ENCODE results near the gene RITA1.

Gene RITA1

DNA sequence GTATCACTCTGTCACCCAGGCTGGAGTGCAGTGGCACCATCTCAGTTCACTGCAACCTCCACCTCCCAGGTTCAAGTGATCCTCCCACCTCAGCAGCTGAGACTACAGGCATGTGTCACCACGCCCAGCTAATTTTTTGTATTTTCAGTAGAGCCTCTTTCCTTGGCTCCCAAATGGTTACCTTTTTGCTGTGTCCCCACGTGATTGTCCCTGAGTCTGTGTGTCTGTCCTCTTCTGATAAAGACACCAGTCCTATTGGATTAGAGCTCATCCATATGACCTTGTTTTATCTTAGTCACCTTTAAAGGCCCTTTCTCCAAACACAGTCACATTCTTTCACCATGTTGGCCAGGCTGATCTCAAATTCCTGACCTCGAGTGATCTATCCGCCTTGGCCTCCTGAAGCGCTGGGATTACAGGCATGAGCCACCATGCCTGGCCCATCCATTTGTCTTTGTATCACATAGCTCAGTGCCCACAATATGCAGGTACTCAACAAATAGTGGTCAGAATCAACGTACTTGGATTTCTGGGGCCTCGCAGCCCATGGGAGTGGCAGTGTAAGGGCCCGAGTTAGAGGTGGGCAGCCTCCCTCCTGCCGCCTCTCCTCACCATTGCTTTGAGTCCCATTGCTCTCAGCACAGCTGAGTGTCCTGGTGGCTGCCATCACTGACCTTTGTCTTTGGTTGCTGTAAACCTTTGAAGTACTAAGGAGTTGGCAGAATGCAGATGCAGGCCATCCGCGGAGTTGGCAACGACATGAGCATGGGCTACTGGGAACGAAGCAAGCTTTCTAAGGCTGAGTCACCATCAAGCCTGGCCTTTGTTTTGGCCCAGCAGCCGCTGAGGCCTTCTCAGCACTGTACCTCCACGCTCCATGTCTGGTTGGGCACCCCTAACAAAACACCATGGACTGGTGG is 45.1 kb downstream of the RITA1 start:
- DNase-seq (ENCODE audit: low spot score), result no peak

DNA sequence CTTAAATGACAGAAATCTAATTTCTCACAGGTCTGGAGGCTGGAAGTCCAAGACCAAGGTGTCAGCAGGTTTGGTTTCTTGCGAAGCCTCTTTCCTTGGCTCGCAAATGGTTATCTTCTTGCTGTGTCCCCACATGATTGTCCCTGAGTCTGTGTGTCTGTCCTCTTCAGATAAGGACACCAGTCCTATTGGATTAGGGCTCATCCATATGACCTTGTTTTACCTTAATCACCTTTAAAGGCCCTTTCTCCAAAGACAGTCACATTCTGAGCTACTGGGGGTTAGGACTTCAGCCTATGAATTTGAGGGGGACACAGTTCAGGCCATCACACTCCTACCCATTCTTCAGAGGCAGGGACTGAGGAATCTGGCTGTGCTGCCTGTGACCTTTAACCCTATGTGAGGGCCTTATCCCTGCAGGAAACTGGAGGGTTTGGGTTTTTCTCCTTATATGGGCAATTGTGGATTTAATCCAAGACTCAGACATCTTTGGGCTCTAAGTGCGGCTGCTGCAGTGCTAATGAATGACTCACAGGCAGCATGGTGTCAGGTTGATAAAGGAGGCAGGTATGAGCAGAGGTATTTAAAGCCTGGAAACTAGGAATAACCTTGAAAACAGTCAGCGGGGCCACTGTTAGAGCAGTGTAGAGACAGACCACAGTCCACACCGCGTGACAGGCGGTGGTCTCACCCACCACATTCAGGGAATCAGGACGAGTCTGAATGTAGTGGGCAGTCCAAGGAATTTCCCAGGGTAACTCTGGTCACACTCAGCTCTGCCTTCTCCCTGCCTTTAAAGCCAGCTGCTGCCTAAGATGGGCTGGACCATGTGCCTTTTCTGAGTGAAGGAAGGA is 45.9 kb downstream of the RITA1 start:
- no peak for DNase-seq (ENCODE audit: low spot score)

DNA sequence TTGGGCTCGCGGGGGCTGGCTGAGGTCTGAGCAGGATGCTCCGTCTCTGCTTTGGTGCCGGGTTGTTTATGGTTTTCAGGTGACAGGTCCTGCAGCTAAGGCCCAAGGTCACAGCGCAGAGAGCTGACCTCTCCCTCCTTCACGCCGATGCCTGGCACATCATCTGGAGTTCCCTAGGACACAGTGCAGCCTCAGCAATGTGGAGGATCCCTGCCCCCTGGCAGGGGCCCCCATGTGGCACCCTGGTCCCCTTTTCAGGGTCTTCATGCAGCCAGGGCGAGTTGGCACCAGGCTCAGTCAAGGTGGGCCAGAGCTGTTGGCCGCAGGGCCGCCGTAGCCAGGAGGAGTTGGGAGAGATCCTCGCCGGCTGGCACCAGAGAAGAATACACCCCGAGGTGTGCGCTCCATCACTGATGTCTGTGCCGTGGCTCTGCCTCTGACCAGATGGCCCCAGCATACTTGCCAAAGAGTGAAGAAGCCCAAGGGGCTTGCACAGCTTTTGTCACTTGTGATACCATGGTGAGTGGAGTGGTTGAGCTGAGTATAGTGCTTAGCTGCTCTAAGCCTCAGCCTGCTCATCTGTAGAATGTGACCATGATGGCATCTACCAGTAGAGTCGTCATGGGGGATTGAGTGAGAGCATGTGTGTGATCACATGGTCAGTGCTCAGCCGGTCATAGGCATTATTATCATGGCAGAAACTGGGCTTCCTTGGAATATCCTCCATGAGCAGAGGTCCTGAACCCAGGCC is 46.7 kb downstream of the RITA1 start:
- no peak for DNase-seq (ENCODE audit: low spot score)

DNA sequence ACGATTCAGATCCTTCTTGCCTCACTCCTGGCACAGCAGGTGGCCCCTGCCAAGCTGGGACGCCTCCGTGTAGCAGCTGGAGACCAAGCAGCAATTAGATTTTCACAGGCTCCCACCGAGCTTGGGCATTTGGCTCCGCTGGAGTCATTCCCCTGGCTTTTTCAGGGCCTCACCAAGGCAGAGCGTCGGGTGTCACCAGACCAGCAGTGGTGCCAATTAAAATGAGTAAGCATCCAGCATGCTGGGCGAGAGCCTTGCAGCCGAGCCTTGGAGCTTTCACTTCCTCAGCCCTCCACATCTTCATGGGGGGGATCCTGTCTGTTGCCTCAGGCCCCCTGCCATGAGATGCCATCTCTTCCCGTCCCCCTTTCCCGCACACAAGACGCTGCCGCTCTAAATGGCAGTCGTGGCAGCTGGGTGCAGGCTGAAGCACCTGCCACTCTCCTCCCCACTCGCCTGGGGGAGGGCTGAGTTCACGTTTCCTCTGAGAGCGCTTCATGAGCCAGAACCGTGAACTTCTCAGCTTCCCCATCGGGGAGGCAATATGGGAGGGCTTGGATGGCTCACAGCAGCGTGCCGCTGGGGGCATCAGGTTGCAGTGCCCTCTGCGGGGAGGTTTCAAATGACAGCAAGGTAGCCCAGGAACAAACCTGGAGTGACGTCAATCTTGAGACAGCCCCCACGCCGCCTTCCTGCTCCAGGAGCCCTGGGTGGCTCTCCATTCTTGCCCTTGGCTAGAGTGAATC is 47.5 kb downstream of the RITA1 start:
- DNase-seq (ENCODE audit: low spot score), result no peak

DNA sequence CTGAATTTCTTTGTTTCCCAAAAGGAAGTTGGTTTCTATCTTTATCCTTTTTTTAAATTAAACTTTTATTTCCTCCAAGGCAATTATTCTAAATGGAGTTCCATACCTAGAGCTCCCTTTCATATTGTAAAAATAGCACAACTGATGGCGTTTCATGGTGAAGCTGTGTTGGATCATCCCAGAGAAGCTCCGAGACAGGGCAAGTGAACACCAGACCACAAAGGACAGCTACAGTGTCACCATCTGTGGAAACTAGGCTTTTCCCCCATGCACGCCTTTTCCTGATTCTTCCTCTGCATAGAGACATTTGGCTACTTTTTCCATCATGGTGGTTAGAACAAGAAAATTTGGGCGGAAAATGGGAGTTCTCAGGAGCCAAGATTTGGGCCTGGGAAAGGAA is 48.4 kb downstream of the RITA1 start:
- no peak for DNase-seq (ENCODE audit: low spot score)

DNA sequence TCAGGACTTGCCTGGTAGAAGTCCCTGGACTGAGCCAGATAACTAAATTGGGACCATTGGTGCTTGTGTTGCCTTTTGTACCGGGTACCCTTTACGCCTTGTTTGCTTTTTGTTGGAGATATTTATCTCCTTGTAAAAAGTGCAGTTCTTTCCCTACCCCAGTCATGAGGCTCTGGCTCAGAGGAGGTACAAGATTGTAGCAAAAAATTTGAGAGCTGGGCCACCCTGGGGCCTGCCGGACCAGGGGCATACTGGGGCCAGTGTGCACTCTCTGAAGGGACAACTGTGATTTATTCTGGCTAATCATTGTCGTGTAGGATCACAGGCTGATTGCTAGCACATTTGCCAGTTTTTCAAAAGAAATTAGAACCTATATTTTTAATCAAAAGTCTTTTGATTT is 49.0 kb downstream of the RITA1 start:
- no peak for DNase-seq (ENCODE audit: low spot score)

DNA sequence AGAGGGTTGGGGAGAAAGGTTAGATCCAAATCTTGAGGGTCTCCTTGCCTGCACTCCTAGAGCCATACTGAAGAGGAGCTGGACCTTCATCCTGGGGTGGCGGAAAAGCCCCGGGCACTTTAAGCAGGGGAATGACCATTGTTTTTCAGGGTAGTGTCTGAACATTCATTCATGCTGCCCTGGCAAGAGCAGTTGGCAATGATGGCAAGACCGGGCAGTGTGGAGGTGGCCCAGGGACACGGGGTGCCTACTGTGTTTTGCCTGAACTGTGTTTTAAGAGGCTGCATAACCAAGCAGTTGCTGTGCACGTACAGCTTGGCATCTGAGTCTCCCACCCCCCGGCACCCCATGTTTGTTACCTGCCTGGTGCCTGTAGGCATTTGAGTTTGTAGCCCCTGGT is 50.5 kb downstream of the RITA1 start:
- DNase-seq (ENCODE audit: low spot score), result no peak

DNA sequence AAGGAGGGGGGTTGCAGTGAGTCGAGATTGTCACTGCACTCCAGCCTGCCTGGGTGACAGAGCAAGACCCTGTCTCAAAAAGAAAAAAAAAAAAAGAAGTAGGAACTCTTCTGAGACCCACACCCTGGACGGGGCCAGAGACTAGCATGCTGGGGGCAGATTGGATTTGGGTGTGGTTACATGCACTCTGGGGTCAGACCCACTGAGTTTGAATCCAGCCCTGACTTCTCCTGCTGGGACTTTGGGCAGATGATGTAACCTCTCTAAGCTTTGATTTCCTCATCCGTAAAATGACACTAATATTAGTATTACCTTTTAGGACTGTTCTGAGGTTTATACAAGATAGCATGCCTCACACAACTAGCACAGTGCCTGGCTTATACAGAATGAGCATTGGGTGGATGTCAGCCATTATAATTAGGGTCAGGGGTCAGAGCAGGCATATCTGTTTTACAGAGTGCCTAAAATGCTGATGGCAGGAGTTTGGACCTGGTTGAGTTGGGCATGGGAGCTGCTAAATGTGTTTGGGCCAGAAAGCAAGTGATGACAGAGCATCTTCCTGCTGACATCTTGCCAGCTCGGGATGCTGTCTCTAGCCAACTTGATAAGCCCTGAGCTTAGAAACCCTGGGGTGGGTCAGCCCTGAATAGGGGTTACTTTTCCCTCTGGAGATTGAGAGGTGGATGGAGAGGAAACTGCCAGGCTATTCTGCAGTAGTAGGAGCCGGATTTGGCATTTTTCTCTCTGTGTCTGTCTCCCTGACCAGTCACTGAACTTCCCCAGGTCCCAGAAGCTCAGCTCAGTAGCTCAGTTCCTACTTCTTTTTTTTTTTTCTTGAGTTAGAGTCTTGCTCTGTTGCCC is 51.2 kb downstream of the RITA1 start:
- DNase-seq (ENCODE audit: low spot score), result no peak

DNA sequence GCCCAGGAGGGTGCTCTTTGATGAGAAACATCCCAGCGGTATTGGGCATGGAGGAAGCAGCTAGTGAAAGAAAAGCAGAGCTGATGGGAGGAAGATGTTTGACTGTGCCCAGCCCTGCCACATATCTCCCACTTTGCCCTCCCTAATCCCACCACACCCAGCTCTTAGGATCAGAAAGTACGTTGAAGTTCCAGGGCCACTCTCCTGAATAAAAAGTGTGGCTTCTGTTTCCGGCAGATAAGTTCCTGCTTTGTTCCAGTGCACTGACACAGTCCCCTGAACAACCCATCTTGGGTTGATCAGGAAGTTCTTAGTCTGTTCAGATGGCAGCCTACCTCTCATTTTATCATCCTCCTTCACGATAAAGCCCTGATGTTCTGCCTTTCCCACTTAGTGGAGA is 52.2 kb downstream of the RITA1 start:
- no peak for DNase-seq (ENCODE audit: low spot score)

DNA sequence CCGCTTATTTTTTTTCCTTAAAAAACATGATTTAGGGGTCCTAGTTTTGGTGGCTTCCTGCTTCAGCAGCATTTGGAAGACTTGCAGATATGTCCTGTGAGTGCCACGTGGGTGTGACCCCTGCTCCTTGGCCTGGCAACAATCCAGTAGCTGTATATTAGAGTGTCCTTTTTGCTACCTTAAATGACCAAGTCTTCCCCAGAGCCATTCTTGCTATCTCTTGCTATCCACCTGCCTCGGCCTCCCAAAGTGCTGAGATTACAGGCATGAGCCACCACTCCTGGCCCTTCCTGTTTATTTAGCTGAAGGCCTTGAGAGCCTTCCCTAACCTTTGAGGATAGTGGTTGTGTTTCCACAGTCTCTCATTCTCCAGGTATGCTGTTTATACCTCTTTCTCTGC is 52.8 kb downstream of the RITA1 start:
- DNase-seq (ENCODE audit: low spot score), result no peak

DNA sequence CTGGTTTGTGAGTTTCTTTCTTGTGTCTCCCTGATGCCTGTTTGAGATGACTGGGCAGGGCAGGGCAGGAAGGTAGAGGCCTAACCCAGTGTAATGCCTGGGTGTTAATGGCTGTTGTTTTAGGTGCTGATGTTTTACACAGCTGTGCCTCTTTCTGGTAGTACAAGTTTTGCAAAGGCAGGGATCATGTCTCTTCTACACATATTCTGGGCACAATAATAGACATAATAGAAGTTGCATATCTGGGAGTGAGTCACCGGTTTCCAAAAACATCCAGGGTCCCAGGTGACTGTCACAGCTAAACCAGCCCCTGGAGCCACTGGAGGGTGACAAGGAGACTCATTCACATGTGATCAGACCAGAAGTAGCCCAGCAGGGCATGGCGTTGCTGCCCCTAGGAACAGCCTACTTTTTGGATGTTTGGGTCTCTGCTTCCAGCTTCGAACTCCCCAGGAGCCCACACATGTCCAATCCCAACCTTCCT is 53.8 kb downstream of the RITA1 start:
- DNase-seq (ENCODE audit: low spot score), result no peak

DNA sequence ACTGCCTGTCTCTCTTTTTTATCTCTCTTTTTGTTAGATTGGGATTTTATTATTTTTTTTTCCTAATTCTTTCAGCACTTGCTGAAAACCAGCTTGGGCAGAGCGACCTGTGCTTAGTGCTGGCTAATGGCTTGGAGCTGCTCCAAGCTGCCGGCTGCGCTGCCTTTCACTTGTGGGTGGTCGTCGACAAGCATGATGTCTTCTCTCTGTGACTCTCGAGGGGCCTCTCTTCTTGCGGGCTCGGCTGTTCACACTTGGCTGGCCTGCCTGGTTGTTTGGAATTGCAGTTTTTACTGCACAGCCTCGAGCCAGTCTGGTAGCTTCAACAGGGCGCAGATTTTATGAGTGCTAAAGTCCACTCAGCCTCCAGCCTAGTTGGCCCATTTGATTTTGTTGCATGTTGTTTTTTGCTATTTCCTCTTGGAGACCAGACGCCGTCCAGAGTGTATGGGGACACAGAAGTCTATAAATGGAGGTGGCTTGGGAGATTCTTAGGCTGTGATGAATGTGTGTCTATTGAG is 54.4 kb downstream of the RITA1 start:
- DNase-seq (ENCODE audit: low spot score), result no peak

DNA sequence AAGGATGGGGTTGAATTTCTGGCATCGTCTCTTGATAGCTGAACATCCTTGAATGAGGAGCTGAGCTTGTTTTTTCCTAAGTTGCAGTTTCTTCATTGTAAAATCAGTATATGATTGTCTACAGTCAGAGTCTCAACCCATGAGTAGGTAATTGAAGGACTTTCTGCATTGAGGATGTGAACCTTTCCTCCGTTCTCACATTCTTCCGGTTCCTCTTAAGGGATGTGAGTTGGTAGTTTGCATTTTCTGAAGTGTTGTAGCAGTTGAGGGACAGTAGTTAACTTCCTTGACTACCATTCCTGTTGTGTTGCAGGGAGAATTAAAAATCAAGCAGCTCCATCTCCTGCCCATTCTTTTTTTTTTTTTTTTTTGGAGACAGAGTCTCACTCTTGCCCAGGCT is 54.9 kb downstream of the RITA1 start:
- no peak for DNase-seq (ENCODE audit: low spot score)

DNA sequence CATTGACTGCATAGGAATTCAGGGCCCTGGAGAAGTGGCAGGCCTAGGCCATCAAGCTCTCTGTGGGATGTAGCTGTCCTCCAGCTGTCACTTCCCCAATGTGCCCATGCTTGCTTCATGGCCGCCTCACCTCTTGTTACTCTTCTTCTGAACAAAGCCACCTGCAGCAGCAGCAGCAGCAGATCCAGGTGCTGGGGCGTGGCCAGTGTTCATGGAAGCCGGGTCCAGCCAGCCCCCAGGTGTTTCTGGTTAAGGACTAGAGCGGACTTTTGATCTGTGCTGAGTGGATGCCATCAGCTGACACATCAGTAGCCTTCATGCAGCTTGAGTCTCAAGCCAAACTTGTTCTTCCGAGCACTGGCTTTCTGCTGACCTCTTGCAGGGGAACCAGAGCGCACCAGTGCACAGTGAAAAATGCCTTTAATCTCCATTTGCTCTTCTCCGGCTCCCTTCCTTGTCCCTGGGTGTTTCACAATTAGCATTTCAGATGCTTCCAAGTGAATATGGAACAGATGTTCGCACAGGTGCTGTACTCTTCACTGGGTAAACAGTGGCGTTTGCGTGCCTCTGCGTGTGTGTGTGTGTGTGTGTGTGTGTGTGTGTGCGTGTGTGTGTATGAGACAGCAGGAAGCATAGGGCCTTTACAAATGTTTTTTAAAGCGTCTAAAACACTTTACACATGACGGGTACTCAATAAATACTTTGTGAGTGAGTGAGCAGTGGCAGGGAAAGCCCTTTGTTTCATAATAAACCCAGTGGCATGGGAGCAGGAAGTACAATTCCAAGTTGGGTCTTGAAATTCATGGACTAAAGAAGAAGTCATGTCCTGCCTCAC is 55.9 kb downstream of the RITA1 start:
- DNase-seq (ENCODE audit: low spot score), result peak; percentile 81

Measured in hepatic stellate cell (primary cell).